Measurements from ENCODE around the gene PIGT.

DNA sequence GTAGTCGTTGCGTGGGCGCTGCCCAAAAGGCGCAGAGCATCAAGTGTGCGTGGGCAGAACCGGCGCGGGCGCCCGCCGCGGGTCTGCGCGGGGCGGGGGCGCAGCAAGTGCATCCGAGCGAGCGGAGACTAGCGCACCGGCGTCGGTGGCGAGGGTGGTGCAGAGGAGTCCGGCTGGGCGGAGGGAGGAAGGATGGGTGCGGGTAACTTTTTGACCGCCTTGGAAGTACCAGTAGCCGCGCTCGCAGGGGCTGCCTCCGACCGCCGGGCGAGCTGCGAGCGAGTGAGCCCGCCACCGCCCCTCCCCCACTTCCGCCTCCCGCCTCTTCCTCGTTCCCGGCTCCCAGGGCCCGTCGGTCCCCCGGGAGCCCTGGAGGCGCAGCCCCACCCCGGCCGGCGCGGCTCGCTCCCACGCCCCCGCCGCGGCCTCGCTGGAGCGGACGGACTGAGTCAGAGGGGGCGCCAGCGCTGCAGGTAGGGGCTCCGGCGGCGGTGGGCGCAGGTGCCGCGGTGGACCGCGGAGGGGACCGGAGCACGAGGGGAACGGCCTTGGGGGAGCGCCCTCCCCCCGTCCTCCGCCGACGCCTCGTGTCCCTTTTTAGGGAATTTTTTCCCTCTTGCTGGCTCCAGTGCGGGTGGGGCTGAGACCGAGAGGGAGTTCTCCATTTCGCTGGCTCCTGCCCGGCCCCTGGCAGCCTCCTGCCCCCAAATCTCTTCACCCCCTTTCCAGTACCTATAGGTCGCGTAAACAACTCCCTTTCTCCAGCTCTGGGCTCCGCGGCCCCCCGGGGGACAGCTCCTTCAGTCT is 9.5 kb upstream of the PIGT start:
- no peak for TF ChIP-seq POLR2A (IDR thresholded peaks at IDR 0.05; ENCODE audit: low read depth, low read length)
- no peak for TF ChIP-seq POLR2AphosphoS5 (IDR thresholded peaks at IDR 0.05; ENCODE audit: low read depth, low read length)
